HG03439 (cell line): ENCODE measurements around the gene WFIKKN2.
"Not testable (repeated sequence)": the region's sequence is repeated elsewhere in the genome, so short reads cannot be mapped to it uniquely, and the experiment has no call there.

ENCODE experiments used
- ATAC-seq: cut with Tn5 transposase; IDR thresholded peaks from one replicate; pipeline ENCODE4 v1.9.1; 2021; ENCODE audit warnings: mild to moderate bottlenecking, moderate library complexity; ENCODE audit not compliant: unreplicated experiment

Gene WFIKKN2

DNA sequence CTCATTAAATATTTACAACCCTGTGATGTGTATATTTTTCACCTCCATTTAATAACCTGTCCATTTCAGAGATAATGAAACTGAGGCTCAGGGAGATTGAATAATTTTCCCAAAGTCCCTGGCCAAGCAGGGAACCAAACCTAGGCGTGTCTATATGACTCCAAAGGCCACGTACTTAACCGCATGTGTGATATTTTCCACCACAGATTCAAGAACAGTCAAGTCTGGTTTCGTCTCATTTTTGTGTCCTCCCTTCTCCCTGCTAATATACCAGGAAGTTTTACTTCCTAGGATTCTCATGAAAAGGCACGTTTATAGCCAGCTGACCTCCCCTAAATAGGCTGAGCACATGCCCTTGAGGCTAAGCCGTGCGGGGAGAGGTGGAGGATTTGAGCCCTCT lies 15.3 kb downstream of the WFIKKN2 start:
- no peak for ATAC-seq

DNA sequence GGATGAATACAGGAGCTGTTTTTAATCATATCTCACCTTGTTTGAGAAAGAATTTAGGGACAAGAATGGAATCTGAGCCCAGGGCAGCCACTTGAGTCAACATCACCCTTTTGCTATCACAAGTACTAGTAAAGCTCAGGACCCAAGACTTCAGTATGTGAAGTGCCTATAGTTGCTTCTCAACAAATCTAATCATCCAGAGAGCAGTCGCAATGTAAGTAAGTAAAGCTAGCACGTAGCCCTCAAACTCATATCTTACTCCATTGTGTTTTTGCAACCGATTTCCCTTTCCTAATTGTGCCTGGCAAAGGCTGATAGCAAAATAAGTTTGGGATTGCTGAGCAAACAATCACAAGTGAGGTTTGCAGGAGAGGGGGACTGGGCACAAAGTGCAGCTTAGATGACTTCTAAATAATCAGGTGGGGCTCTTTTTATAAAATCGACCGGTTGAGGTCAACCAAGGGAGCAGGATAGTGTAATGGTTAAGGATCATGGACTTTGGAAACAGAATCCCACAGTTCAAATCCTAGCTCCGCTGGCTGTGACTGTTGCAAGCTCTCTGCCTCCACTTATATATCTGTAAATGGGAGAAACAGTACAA lies 17.7 kb downstream of the WFIKKN2 start:
- ATAC-seq, result no peak

DNA sequence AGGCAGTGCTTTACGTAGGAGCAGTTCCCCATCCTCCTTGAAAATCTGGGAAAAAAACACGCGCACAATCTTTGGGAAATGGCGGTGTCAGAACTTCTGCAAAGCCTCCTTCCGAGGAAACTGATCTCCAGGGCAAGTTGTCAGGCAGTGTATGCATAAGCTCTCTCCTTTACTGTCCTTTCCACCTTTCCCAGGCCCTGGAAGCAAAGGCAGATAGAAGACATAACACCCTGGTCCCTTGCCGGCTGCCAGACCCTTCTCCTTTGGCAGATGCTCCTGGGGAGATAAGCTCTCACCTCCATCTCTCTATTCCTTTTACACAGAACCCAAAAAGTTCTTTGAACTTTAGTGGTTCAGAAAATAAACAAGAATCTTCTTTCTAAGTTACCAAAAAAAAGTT lies 18.4 kb downstream of the WFIKKN2 start:
- no peak for ATAC-seq

DNA sequence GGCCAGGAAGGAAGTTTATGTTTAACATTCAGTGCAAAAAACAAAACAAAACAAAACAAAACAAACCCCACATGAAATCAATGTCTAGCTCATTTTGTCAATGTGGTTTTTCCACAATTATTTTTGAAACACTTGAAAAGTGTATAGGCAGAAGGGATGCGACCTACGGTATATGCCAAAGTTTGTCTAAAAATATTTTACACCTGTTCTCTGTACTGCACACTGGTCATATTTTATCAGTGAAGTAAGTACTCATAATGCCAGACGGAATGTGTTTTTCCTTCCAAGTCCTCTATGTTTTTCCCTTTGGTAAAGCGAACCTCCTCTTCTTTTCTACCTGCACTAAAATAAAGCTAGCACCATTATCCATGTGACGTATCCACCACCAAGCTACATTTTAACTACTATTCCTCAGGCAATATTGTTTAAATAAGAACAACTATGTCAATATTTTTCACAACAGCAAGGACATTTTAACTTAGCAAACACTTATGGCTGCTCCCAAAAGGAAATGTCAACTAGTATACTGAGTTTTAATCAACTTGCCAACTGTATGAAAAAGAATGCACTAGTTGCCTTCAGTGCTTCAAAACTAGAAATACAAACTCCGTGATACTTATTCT lies 20.4 kb downstream of the WFIKKN2 start:
- no peak for ATAC-seq

DNA sequence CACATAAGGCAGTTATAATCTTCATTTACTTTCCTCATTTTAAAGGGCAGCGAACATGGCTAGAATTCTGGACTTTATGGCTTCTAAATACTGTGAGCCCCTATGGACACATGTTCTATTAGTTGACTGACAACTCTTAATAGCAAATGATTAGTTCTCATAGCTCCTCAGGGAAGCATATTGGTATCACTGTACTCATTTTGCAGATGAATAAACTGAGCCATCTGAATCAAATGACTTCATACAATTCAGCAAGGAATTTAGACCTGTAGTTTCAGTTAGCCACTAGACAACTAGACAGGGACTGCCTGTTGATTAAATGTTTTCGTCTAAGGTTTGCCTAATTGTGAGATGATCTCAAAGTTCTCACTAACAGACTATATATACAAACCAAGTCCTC lies 21.0 kb downstream of the WFIKKN2 start:
- no peak for ATAC-seq

DNA sequence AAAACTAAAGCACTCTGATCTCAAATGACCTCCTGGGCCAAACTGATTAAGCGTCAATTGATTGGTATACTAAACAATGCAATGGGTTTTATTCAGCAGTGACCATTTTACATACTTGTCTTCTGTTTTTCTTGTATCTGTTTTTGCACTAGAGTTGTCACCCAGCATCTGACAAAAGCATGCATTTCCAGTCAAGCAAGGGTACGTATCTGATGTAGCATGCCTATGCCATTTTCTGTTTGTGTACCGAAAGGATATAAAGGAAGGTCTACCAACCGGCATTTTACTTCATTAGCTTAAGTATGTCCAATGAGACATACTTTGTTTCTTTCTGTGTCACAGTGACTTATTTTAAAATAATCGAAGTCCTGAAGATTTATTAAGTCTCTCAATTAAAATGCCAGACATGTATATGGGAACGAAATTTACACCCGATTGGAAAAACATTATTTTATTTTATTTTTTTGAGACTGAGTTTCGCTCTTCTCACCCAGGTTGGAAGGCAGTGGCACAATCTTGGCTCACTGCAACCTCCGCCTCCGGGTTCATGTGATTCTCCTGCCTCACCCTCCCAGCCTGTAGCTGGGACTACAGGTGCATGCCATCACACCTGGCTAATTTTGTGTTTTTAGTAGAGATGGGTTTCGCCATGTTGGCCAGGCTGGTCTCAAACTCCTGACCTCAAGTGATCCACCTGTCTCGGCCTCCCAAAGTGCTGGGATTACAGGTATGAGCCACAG lies 23.3 kb downstream of the WFIKKN2 start:
- ATAC-seq, result no peak

DNA sequence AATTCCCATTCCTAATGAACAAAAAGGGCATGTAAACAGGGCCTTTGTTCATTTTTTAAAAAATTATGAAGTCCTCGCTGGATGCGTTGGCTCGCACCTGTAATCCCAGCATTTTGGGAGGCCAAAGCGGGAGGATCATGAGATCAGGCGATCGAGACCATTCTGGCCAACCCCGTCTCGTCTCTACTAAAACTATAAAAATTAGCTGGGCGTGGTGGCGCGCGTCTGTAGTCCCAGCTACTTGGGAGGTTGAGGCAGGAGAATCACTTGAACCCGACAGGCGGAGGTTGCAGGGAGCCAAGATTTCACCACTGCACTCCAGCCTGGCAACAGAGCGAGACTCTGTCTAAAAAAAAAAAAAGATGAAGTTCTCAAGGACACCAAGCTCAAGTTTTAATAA lies 24.3 kb downstream of the WFIKKN2 start:
- ATAC-seq, result not testable (repeated sequence)

DNA sequence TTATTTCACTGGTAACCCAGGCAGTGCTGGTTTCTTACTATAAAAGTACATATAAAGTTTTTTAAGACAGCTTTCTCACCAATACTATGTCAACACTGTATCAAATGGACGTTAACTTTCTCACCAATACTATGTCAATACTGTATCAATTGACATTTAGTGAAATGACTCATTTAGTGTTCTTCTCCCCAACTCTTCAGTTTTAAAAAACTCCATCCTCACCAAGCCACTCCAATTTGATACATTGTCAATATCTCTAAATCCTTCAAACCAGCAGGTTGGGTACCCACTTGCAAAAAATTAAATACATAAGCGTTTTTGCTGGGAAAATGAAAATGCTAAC lies 25.9 kb downstream of the WFIKKN2 start:
- no peak for ATAC-seq

DNA sequence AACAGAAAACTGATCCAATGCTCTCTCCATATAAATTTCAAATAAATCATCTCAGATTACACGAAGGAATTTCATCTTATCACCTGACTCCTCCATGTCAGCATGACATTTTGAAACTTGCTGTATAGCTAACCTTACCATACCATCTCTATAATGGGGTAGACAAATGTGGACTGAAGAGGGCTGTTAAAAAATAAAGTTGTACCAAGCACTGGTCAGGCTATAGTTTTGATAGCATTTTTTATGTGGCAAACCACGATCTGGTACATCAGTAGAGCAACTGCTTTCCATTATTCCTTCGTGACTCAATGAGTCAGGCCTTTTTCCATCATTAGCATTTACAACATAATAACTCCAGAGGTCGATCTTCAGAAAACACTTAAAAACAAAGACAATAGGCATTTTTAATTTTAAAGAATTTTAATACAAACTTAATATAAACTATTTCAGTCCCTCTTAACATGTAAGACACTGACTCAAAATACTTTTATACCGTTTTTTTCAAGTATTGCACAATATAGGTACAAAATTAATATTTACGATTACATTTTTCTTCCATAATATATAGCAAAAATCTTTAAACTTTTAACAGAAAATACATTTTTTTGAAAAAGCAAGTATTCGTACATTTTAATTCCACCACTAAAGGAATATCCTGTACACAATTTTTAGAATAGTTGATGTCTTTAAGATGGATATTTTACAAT lies 26.6 kb downstream of the WFIKKN2 start:
- ATAC-seq, result no peak

DNA sequence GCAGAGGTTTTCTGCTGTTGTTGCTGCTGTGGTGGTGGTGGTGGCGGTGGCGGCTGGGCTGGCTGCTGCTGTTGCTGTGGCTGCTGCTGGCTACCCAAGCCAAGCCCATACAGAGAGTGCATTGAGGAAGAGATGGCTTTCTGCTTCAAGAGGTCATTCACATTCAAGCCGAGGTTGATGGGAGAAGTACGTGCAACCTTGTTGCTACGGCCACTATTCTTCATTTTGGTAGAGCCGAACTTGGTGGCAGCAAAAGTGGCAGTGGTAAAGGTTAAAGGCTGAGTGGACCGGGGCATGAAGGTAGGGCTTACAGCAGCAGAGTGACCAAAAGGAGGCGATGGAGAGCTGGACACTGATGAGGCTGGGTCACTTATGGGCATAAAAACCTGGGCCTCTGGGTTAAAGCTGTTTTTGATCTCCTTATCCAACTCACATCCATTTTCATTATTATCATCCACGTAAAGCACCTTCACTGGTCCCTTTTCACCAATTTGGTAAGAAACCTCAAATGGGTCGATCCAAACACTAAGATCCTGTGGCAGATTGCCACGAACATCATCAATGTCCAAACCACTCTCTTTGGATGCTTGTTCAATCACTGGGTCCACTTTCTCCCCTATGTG lies 27.9 kb downstream of the WFIKKN2 start:
- no peak for ATAC-seq

DNA sequence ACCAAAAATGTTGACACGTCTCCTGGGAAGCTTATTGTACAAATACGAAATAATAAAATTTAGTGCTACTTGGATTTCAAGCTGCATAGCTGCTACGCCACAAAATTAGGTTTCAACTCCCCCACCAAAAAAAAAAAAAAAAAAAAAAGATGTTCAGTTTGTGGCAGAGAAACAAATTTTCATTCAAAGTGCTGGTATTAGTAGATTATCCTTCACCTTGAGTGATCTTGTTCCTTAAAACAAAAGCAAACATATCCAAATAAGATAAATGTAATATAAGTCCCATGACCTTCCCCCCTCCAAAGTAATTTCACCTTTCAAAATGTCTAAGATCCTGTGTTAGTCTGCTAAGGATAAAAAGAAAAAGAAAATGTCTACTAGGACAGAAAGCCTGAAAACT lies 28.5 kb downstream of the WFIKKN2 start:
- ATAC-seq, result no peak

DNA sequence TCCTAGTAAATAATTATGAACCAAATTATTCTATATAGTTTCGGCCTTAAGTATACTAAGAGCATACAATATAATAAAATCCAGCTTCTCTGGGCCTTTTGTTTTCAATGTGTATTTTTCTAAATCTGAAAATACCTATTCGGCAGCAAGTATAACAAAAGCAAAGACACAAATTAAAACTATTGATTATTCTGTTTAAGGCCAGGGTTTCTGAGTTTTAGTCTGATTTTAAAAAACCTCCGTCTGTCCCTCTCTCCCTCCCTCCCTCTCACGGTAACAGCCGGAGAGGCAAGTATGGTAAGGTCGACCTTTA lies 29.3 kb downstream of the WFIKKN2 start:
- no peak for ATAC-seq

DNA sequence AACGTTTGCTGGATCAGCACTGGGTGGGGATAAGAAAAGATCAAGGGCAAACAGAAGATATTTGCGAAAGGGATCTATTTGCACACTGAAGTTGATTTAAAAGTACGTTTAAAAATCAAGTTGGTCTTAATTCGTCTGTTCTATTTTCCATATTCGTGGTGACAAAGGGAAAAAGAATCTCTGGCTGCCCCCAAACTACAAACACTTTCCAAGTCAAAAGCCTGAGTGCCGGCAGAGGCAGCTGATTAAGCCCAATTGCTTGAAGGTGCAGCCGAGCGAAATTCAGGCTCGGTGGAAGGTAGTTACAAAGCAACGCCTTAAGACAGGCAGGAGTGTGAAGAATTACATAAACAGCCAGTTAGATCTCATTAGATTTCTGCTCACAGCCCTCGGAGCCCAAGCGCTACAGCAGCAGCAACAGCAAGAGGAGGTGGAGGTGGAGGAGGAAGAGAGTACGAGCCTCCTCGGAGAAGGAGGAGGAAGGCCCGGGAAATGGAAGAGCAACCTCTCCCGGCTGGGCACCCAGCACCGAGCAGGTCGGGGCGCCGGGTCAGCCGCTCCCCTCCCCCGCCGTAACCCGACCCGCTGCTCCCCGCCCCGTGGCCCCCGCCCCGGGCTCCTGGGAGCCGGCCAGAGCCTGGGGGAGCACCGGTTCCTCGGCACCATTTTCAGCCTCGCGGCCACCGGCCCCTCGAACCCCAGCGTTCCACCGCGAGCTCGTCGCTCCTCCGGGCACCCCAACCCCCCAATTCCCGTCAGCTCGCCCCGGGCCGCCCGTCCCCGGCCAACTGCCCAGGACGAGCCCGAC lies 29.9 kb downstream of the WFIKKN2 start:
- ATAC-seq, result peak; percentile 14

DNA sequence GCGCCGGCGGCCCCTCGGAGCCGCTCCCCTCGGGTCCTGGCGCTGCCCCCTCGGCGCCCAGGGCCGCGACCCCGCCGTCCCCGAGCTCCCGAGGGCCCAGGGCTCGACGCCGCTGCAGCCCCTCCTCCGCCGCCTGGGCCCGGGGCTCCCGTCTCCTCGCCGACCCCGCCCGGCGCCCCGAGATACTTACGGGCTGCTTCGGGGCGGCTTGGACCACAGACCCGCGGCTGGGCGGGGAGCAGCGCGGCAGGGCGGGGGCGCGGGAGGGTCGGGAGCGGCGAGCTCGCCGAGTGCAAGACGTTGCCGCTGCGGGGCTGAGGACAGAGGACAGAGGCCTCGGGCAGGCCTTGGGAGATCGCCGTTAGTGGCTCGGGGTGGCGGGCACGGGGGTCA lies 30.5 kb downstream of the WFIKKN2 start:
- peak; percentile 7 for ATAC-seq

DNA sequence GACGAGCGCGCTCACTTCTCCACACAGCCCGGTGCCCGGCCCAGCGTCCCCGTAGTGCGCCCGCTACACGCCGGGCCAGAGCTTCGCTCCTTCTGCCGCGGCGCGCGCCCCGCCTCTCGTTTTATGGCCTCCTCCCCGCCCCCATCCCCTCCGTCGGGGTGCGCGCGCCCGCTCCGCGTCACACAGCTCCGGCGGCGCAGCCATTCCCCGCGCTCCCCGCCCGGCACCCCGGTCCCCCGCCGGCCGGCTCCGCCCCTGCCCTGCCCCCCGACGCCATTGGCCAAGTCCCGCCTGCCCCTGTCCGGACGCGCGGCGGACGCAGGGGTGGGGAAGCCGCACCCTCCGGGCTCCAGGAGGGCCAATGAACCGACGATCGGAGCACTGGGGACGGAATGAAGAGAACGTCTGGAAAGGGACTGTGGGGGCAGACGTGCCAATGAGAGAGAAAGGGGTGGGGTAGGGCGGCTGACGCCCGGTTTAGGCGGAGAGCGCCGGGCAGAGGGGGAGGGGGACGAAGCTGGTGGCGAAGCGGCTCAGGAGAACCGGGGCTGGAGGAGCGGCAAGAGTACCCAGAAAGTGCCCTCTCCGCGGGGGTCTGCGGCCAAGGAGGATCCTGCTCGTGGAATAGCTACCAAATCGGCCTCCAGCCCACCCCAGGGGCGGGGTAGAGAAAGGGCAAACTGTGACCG lies 31.0 kb downstream of the WFIKKN2 start, which contains the start of gene TOB1:
TSS of gene TOB1 (minus strand) at position 94 of the 689 bp plus-strand sequence. CDS start 2,337 bp downstream, outside the sequence.
- ATAC-seq, result peak; percentile 60

DNA sequence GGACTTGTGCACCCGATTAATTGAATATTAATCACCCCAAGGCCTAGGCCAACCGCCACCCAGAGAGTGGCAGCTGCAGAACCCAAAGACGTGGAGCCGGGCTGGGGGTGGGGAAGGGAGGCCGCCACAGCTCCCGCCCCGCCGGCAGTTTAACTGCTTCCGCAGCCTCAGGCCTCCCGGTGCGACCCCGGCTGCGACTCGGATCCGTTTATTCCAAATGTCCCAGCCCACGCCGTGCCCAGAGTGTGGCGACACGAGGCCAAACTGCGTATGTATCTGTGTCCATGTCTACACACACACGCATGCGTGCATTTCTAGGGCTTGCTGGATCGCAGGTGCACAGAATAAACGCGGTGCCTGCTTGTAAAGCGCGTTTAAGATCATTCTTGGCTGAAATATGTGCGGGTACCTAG lies 31.6 kb downstream of the WFIKKN2 start:
- peak; percentile 6 for ATAC-seq

DNA sequence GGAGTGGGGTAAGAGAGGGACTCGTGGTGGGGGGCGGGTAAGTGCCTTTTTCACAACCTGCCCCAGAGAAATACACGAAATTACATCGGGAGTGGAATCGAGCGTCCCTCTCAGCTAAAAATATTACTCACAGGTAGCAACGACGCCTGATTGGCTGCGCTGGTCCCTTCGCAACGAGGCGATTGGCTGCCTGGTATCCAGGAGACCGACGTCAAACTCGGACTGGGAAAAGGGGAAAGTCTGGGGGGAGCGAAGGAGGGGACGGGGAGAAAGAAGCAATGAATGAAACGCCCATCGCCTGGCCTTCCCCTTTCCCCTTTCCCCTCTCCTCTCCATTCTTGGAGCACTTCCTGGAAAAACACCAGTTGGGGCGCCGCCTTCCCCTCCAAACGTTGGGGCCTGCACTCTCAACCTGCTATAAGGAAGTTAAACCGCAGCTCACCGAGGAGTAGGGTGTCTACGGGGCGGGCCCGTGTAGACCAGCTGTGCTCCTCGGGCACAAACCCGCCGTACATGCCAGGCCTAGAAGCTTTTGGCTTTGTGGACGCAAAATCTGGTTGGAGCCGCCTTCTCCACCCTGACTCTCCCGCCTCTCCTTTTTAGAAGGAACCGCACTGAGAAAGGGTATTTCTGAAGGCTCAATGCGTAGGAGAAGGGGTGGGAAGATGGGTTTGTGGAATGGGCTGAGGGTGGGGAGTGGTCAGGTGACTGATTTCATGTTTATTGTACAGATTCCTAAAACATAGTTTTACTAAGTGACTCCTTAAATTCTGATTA lies 32.2 kb downstream of the WFIKKN2 start:
- peak; percentile 43 for ATAC-seq

DNA sequence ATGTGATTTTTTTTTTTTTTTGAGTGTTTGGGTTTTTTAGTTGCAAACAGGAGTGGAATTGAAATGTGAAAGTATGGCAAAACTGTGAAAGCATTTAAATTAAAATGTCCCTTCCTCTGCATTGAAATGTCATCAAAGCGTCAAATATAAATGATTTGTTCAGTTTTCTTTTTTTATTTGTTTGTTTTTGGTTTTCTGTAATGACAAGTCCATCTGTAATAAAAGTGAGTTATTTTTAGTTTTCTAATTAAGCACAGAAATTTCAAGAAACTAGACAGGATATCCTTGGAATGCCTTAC lies 32.7 kb downstream of the WFIKKN2 start:
- ATAC-seq, result no peak

DNA sequence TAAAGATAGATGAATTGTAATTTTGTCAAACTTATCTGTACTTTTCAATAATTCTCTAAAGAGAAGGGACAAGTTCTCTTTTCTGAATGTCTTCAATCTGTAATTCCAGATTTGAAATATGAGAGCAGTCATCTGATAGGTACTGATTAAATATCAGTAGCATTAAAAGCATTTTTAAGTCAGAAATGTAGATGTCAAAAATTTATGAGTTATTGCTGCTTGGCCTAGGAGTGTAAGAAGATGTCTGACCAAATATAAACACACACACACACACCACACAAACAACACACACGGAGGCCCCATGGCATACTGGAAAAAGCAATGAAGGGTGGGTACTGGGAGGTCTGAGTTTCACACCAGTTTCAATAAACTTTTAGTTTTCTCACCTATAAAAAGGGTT lies 33.2 kb downstream of the WFIKKN2 start:
- no peak for ATAC-seq
